HG03558 (cell line): Measurements from ENCODE around the gene GINS1.

Experiments used
- ATAC-seq: cut with Tn5 transposase; IDR thresholded peaks from one replicate; pipeline ENCODE4 v1.9.1; 2021; ENCODE audit warnings: moderate number of reproducible peaks; ENCODE audit not compliant: unreplicated experiment; ENCODE audit errors: extremely low read depth

Gene GINS1

DNA sequence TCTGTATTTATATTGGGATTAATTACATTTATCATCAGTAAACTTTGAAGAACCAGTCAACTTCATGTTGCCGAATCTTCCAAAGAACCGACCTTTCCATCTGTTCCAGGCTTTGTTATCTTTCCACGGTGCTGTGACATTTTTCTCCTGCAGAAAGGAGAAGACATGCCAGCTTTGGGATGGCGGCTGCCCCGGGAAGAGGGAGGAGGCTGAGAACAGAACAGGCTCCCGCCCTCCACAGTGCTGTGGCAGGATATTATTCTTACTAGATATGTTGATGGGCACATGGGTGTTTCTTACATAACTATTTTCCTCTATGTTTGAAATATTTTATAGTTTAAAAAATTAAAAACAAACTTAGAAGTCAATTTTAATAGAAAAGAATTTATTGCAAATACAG lies 44.9 kb downstream of the GINS1 start:
- no peak for ATAC-seq

GRCh38 chr20:25453035-25453810 lies 45.8 kb downstream of the GINS1 start:
- no peak for ATAC-seq

DNA sequence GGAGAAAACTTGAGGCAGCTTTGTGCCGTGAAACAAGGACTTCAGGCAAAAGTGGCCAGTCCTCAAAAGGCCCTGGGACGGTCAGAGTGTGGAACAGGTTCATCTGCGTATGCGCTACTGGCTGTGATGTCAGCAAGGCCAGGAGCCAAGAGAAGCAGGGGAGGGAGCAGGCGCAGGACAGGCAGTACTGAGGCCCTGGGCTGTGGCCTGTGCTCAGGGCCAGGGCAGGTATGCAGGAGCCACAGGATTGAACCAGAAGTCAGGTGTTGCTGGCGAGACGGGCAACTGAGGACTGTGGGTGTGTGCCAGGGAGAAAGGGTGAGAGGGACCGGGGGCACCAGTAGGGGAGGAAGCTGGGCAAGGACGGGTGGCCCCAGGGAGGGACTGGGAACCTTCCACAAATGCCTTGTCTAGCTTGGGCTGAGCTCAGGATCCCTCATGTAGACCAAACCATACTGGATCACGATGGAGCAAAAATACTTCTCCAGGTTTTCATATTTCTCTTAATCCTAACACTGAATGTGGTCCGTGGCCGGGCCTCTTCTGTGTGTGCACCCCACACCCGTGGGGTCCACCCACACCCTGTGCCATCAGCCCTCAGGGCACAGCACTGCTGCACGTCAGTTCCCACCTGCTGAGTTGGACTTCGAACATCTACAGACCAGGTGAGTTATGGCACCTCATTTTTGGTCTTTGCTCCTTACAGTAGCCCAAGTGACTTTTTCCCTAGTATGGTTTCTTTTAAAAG lies 46.9 kb downstream of the GINS1 start:
- ATAC-seq = no peak

DNA sequence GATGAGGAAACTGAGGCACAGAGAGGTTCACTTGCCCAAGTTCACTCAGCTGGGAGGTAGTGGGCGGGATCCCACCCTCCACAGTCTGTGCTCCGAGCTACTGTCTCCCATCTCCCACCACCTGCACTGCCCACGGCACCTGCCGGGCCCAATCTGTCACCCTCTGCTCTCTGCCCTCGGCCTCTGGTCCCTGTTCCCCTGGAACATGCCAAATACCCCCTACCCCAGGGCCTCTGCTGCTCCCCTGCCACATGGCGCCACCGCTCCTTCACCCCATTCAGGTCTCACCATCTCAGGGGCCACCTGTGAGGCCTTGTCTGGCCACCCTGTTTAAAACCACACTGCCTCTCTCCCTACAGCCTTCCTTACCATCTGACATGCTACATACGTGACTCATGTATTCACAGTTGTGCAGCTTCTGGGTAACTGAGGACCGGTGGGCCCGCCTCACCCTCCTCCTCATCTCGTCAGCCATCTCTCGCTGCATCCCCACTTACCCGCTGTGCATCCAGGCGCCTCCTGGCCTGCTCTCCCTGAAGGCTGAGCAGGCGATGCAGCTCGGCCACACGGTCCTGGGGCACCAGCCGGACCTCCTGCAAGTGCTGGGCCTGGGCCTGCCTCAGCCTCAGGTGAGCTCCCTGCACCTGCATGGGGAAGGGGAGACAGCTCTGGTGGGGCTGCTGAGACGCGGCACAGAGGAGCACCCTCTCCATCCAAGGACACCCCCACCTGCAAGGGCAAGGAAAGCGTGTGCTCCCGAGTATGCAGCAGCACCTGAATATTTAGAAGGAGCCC lies 50.6 kb downstream of the GINS1 start:
- ATAC-seq = no peak

GRCh38 chr20:25459111-25459830 lies 51.8 kb downstream of the GINS1 start:
- ATAC-seq = no peak

GRCh38 chr20:25459916-25460535 lies 52.6 kb downstream of the GINS1 start:
- ATAC-seq = no peak

DNA sequence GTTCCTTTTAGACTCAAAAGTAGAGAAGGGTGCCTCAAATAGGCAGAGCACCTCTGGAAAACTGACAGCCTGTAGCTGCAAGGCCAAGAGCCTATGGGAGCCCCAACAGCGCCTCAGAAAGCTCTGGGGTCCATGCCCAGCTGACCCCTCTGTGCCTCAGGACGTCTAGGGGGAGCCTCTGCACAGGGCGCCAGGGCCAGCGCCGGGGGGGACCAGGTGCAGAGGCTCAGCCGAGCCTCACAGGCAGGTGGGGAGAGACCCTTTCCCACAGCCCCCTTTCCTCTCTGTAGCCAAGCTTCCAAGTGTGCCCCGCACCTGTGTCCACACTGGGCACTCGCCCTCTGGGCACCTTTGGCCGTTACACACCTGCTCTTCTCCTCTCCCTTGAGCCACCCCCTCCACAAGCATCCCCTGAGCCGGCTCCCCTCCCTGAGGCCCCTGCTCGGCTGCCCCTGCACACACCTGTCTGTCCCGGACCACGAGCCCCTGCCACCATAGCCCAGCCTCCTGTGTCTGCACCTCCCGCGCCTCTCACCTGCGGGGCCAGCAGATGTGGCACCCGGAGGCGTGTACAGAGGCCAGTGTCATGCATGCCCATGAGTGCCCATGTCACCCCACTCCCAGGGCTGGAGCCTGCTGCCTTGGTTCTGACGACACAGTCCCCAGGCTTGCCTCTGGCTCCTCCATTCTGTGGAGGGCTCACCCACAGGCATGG lies 53.2 kb downstream of the GINS1 start:
- no peak for ATAC-seq

GRCh38 chr20:25461281-25461650 lies 53.8 kb downstream of the GINS1 start:
- no peak for ATAC-seq

- no peak for ATAC-seq
These were observed 54.5 kb downstream of the GINS1 start for GRCh38 chr20:25461786-25462545.

- no peak for ATAC-seq
These were observed 57.2 kb downstream of the GINS1 start for GRCh38 chr20:25464501-25465242.

DNA sequence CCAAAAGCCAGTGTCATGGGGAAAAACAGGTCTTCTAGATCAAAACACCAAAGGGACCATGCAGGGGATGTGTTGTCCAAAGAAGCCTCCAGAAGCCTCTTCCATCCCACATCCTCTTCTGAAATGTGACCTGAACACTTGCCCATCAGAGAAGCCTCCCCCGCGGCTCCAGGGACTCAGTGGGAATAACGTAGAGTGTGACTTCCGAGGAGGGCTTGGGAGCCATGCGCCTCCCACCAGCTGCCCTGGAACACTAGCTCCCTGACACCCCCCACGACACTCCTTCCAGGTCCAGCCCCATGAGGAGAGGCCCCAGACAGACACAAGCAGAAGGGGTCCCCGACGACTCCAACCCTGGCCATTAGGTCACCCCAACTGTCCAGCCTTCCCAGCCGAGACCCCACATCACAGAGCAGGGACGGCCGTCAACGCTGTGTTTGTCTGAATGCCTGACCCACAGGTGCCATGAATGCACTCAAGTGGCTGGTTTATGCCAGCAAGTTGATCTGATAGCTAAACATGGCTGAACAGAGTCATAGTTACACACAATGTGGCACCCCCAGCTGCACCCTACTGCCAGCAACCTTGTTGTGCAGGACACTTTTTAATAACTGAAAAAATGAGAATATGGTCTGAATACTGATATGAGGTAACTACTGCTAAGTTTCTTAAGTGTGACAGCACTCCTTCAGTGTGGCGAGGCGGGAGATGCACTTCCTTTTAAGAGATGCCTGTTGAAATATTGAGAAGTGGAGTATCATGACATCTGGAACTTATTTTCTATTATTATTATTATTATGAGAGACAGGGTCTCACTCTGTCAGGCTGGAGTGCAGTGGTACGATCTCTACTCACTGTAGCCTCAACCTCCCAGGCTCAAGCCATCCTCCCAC lies 58.0 kb downstream of the GINS1 start:
- no peak for ATAC-seq

- no peak for ATAC-seq
These were observed 59.4 kb downstream of the GINS1 start for GRCh38 chr20:25466846-25467245.

DNA sequence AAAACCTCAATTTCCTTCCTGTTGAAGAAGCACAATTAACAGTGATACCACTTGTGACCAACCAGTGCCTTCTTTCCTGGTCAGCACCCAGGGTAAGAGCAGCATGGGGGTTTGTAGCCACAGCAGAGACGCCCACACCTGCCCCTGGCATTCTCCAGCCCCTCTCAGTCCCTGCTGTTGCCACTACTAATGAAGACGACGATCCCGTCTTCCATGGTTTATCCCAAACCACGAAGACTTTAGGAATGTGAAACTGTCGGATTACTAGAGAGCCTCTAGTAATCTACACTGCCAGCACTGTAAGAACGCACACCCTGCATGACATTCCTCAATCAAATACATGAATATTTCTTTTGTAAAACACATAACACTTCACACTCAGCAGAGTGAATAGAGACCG lies 60.0 kb downstream of the GINS1 start:
- no peak for ATAC-seq

DNA sequence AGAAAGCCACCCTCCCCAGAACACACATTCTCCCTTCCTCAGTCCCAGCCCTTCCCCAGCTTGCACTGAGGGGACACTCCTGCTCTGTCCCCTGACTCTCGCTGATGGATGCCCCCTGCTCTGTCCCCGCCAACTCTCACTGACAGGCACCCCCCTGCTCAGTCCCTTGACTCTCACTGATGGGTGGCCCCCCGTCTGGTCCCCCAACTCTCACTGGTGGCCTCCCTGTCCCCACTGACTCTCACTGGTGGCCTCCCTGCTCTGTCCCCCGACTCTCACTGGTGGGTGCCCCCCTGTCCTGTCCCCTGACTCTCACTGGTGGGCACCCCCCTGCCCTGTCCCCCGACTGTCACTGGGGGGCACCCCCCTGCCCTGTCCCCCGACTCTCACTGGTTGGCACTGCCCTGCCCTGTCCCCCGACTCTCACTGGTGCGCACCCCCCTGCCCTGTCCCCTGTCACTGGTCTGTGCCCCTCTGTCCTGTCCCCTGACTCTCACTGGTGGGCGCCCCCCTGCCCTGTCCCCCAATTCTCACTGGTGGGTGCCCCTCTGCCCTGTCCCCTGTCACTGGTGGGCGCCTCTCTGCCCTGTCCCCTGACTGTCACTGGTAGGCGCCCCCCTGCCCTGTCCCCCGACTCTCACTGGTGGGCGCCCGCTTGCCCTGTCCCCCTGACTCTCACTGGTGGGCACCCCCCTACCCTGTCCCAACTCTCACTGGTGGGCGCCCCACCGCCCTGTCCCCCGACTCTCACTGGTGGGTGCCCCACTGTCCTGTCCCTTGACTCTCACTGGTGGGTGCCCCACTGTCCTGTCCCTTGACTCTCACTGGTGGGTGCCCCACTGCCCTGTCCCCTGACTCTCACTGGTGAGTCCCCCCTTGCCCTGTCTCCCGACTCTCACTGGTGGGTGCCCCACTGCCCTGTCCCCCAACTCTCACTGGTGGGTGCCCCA lies 60.9 kb downstream of the GINS1 start:
- ATAC-seq = no peak

DNA sequence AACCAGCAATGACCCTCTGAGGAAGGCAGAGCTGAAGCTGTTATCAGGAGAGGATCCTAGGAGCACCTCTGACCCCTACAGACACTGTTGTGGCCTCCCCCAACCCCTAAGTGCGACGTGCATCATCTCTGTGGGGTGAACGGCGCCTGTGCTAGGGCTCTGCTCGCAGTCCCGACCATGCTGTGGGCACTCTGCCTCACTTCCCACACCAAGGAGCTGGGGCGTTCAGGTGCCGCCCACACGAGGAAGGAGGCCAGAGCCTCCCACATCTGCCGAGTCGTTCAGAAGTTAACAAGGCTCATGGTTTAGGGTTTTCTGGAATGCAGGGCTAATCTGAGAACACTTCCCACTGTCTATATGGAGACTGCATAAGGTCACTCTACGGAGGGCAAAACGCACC lies 62.1 kb downstream of the GINS1 start:
- ATAC-seq = no peak

DNA sequence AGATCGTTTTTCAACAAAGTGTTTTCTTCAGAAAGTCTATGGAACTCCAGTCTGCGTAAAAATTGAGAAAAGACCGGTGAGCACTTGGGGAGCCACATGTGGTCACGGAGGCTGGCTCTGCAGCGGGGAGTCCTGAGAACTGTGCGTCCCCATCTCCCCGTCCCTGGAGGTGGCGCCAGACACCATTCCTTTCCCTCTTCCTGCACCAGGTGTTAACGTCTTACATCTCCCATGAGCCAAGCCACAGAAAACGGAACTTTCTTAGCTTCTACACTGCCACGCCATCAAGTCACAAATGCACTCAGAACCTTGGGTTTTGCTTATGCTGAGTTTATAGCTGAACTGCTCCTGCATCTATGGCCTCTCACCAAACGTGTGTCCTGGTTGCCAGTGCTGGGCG lies 62.6 kb downstream of the GINS1 start:
- no peak for ATAC-seq
